ENCODE measurements around the gene HSD17B12. TPM values are rescaled to one million over a fixed set of nuclear protein-coding genes. Genes with fewer than 3 reads are reported as not detected.
A peak's percentile ranks its signal among the peaks of the same experiment; 100 is the strongest.

HSD17B12 gene
- total RNA-seq, 1 donor from 2014 or later, result 84.7 TPM

DNA sequence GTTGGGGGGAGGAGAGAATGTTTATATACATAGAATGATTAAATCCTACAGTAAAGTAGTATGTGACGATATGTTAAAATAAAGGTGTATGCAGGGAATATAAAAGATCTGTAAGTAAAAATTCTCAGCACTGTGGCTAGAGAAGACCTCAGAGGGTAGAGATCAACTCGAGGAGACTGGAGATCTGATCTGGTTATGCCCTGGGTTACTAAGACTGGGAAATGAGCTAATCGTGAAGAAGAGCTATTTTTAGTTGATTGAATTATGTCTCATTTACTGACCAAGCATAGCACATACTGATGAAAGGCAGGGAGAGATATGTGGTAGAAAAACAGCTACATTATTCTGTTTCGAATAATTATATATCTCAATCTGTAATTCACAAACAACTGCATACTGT lies 157.3 kb downstream of the HSD17B12 start:
- Histone ChIP-seq H3K27me3 (ENCODE audit: control insufficient read depth, insufficient read depth, low read length) (no peaks in the 10 kb centered on the region), H3K4me3 (ENCODE audit: low read depth, low read length) (no peak overlapping the region), H3K36me3 (ENCODE audit: control insufficient read depth, insufficient read depth, low read length) (no peaks in the 10 kb centered on the region)
- TF ChIP-seq, protein P1, sequence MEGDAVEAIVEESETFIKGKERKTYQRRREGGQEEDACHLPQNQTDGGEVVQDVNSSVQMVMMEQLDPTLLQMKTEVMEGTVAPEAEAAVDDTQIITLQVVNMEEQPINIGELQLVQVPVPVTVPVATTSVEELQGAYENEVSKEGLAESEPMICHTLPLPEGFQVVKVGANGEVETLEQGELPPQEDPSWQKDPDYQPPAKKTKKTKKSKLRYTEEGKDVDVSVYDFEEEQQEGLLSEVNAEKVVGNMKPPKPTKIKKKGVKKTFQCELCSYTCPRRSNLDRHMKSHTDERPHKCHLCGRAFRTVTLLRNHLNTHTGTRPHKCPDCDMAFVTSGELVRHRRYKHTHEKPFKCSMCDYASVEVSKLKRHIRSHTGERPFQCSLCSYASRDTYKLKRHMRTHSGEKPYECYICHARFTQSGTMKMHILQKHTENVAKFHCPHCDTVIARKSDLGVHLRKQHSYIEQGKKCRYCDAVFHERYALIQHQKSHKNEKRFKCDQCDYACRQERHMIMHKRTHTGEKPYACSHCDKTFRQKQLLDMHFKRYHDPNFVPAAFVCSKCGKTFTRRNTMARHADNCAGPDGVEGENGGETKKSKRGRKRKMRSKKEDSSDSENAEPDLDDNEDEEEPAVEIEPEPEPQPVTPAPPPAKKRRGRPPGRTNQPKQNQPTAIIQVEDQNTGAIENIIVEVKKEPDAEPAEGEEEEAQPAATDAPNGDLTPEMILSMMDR (IDR thresholded peaks at IDR 0.05; ENCODE audit: insufficient read depth, low read length, poor library complexity, severe bottlenecking), result no peak
- DNase-seq (ENCODE audit: low read depth), result no peak

GRCh38 chr11:43842021-43842420 lies 161.5 kb downstream of the HSD17B12 start:
- Histone ChIP-seq H3K27me3 (ENCODE audit: control insufficient read depth, insufficient read depth, low read length) (no peaks in the 10 kb centered on the region), H3K36me3 (ENCODE audit: control insufficient read depth, insufficient read depth, low read length) (peaks cover 1% of the 10 kb centered on the region), H3K4me3 (ENCODE audit: low read depth, low read length) (no peak overlapping the region)
- TF ChIP-seq, protein P1 (IDR thresholded peaks at IDR 0.05; ENCODE audit: insufficient read depth, low read length, poor library complexity, severe bottlenecking), result no peak
- no peak for DNase-seq (ENCODE audit: low read depth)

GRCh38 chr11:43845816-43846215 lies 165.3 kb downstream of the HSD17B12 start:
- Histone ChIP-seq H3K27me3 (ENCODE audit: control insufficient read depth, insufficient read depth, low read length) (no peaks in the 10 kb centered on the region), H3K4me3 (ENCODE audit: low read depth, low read length) (no peak overlapping the region), H3K36me3 (ENCODE audit: control insufficient read depth, insufficient read depth, low read length) (peaks cover 1% of the 10 kb centered on the region)
- TF ChIP-seq, protein P1 (IDR thresholded peaks at IDR 0.05; ENCODE audit: insufficient read depth, low read length, poor library complexity, severe bottlenecking), result no peak
- no peak for DNase-seq (ENCODE audit: low read depth)

- no peak overlapping the region for H3K4me3 ChIP-seq (ENCODE audit: low read depth, low read length)
- H3K27me3 ChIP-seq (ENCODE audit: control insufficient read depth, insufficient read depth, low read length), result no peaks in the 10 kb centered on the region
- DNase-seq (ENCODE audit: low read depth), result peak; percentile 37
- TF ChIP-seq, protein P1 (IDR thresholded peaks at IDR 0.05; ENCODE audit: insufficient read depth, low read length, poor library complexity, severe bottlenecking), result peak; percentile 86
- H3K36me3 ChIP-seq (ENCODE audit: control insufficient read depth, insufficient read depth, low read length), result no peaks in the 10 kb centered on the region
These were observed 171.6 kb downstream of the HSD17B12 start for GRCh38 chr11:43852057-43852636.

GRCh38 chr11:43853781-43854180 lies 173.2 kb downstream of the HSD17B12 start:
- DNase-seq (ENCODE audit: low read depth), result no peak
- TF ChIP-seq, protein P1 (IDR thresholded peaks at IDR 0.05; ENCODE audit: insufficient read depth, low read length, poor library complexity, severe bottlenecking), result no peak
- no peak overlapping the region for H3K4me3 ChIP-seq (ENCODE audit: low read depth, low read length)

GRCh38 chr11:43856993-43857392 lies 176.5 kb downstream of the HSD17B12 start:
- DNase-seq (ENCODE audit: low read depth), result no peak
- no peaks in the 10 kb centered on the region for H3K36me3 ChIP-seq (ENCODE audit: control insufficient read depth, insufficient read depth, low read length)
- H3K27me3 ChIP-seq (ENCODE audit: control insufficient read depth, insufficient read depth, low read length), result no peaks in the 10 kb centered on the region
- H3K4me3 ChIP-seq (ENCODE audit: low read depth, low read length), result no peak overlapping the region
- TF ChIP-seq, protein P1 (IDR thresholded peaks at IDR 0.05; ENCODE audit: insufficient read depth, low read length, poor library complexity, severe bottlenecking), result no peak

More at GRCh38 chr11:43853781-43854180, 173.2 kb downstream of the HSD17B12 start:
- no peaks in the 10 kb centered on the region for H3K27me3 ChIP-seq (ENCODE audit: control insufficient read depth, insufficient read depth, low read length)
- no peaks in the 10 kb centered on the region for H3K36me3 ChIP-seq (ENCODE audit: control insufficient read depth, insufficient read depth, low read length)
